ENCODE results near the gene KNOP1. TPM values are rescaled to one million over a fixed set of nuclear protein-coding genes. Genes with fewer than 3 reads are reported as not detected.
"Not testable (repeated sequence)": the region's sequence is repeated elsewhere in the genome, so short reads cannot be mapped to it uniquely, and the experiment has no call there.

Gene KNOP1
- polyA plus RNA-seq, 1 donor: 39.1 TPM

DNA sequence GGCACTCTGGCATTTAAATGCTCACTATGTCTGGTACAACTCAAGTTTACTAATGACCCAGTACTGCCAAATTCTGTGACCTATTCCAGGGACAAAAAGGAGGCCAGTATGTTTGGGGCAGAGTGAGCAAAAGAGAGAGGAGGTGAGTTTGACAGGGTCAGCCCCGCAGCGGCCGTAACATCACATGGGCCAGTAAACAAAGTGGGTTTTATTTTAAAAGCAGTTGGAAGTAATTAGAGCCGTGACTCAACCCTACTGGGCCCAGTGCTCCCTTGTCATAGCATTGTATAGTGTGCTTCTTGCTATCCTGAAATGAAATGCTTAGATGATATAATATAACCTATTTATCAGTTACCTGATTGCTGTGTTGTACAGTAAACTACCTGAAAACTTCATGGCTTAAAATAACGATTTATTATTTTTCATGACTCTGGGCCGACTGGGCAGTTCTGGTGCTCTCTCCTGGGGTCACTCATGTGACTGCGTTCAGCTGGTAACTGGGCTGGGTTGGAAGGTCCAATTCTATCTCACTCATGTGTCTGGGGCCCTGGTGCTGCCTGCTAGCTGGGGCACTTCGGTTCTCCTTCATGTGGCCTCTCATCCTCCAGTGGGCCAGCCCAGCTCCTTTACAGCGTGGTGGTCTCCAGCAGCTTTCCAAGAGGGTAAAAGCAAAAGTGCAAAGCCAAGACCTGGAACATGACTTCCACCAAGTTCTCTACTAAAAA is 27.4 kb upstream of the KNOP1 start:
- no peak for DNase-seq

- DNase-seq: no peak
These were observed 26.6 kb upstream of the KNOP1 start for GRCh38 chr16:19744670-19745069.

DNA sequence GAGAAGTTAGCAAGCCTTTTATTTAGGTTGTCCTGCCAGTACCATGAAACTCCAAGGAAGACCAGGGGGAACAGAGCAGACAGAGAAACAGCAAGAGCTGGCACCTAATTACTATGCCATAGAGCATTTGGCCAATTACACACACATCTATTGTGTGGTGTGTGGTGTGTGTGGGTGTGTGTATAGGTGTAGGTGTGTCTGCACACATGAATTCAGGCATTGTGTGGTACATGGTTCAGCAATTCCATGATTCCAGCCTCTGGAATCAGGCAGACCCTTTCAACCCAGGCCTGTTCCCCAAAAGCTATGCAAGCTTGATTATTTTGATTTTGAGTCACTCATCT is 25.8 kb upstream of the KNOP1 start:
- DNase-seq: no peak

DNA sequence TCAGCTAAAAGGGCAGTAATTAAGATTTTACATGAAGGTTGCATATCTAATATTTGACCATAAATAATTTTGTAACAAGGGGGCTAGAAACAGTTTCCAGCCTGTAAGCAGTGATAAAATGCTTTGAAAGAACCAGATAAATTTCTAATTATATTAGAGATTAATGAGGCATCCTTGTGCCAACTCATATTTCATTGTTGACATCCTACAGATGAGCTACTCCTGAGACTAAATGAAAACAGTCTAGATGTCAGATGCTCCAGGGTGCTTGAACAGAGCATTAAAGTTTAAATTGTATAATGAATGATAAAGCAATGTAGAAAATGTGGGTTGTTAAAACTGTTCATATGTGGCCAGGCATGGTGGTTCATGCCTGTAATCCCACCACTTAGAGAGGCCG is 23.3 kb upstream of the KNOP1 start:
- DNase-seq: no peak

DNA sequence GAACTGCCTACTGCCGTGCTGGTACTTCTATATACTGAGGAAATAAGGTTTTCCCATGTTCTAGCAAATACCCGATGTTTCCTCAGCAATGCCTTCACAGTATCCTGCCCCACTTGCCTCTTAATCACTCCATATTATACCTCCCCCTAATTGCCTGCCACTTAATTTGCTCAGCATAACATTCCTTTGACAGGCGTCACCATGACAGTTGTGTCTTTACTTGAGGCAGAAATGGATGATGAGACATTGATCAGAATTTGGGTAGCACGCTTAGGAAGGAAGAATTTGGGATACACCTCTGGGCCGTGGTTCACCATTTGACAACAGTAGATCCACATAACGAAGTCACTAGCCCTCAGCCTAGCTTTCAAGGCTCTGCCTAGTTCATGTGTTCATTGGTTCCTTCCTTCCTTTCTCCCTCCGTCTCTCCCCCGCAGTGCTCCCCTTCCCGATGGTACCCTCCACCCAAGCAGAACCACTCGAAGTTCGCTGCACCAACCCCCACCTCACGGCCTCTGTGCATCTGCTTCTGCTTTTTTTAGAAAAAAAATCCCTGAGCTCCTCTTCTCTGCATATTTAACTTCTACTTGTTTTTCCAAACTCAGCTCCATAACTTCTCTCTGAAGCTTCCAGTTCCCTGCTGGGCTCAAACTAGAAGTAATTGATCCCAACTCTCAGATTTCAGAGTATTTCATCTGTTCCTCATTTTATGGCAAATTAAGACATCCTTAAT is 19.4 kb upstream of the KNOP1 start:
- DNase-seq: no peak

GRCh38 chr16:19735074-19735867 is 17.2 kb upstream of the KNOP1 start:
- no peak for DNase-seq

- no peak for DNase-seq
These were observed 15.5 kb upstream of the KNOP1 start for GRCh38 chr16:19733551-19733950.

DNA sequence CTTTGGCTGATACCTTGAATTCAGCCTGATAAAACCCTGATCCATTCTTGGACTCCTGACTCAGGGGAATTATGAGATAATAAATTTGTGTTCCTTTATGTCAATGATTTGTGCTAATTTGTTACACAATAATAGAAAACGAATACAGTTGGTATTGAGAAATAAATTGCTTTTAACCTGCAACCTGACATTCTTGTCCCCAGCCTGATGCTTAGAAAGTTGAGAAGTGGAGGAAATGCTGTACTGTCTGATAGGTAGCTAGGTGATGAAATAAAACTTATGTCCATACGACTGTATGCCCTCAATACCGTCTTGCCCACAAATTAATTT is 10.6 kb upstream of the KNOP1 start:
- DNase-seq: no peak

- no peak for DNase-seq
These were observed 5.0 kb upstream of the KNOP1 start for GRCh38 chr16:19722981-19723380.

DNA sequence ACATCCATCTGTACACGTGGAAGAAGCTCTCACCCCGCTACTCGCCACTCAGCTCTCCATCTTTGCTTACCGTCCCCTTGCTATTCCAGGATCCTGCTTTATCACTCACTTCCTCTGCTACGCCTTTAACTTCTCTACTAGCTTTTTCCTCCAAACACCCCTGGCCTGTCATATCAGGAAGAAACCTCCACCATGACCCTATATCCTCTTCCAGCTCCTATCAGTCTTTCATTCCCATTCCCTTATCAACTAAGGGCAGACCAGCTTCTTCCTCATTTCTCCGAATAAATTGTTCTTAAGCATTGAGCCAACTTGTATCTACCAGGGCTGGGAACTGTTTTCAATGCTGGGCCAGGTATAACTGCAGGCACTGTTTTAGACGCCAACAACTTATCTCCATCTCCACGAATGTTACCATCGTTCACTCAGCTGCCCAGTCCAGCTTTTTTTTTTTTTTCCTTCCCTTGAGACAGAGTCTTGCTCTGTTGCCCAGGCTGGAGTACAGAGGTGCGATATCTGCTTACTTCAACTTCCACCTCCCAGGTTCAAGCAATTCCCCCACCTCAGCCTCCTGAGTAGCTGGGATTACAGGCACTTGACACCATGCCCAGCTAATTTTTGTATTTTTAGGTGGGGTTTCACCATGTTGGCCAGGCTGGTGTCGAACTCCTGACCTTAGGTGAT is 4.4 kb upstream of the KNOP1 start:
- no peak for DNase-seq

DNA sequence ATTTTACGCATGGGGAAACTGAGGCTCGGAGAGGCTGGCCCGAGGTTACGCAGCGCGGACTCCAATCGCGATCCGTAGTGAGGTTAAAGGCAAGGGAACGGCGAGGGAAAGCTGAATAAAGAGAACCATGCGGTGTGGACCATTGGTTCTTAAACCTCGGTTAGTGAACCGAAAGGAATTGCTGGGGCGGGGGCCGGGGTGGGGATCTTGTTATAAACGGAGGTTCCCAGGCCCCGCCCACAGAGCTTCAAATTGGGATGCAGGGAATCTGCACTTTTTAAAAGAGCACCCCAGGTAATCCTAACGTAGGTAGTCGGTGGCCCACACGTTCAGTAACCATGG is 568 bp upstream of the KNOP1 start:
- peak; percentile 30 for DNase-seq

DNA sequence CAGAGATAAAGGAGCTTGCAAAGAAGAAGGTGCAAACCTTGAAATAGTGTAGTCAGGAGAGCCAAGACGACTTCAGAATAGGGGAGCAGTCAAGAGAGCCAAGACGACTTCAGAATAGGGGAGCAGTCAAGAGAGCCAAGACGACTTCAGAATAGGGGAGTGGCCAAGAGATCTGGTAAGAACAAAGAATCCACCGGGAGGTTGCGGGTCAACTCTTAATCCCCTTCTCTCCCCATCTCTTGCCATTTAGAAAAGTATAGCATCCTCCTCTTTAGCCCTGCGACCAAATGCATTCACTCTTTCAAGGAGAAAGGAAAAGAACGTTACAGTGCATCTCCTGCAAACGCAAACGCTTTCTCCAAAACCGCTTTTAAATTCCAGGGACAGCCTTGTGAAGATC is 713 bp downstream of the KNOP1 start:
- no peak for DNase-seq

DNA sequence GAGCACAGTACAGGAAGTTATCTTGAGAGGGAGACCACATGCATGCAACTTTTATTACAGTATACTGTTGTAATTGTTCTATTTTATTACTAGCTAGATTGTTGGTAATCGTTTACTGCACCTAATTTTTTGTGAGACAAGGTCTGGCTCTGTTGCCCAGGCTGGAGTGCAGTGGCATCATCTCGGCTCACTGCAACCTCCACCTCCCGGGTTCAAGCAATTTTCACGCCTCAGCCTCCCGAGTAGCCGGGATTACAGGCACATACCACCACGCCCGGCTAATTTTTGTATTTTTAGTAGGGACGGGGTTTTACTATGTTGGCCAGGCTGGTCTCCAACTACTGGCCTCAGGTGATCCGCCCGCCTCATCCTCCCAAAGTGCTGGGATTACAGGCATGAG is 1.3 kb downstream of the KNOP1 start:
- not testable (repeated sequence) for DNase-seq

DNA sequence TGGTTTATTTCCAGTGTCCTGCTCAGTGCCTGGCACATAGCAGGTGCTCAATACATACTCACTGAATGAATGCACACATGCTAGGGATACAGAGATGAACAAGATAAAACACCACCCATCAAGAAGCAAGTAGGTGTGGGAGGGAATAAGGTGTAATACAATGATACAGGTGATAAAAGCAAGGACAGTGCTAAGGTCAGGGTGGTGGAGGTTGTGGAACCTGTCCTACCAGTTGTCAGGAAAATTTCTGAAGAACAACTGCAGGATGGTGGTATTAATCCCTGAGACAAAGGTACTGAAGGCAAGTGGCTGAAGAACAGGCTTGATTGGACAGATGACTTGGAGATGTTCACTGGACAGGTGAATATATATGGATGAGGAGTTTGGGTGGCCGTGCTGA is 1.8 kb downstream of the KNOP1 start:
- DNase-seq: no peak

DNA sequence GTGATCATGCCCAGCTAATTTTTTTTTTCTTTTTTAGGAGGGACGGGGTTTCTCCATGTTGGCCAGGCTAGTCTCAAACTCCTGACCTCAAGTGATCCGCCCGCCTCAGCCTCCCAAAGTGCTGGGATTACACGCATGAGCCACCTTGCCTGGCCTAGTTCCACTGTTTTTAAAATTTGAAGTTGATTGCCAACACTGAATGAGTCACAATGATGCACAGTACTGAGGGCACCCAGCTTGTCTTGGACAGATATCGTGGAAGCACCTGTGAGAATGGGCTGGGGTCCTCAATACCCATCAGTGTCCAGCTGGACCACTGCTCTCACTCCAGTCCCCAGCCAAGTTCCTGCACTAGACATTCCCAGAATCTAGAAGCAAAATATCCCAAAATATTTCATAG is 2.5 kb downstream of the KNOP1 start:
- DNase-seq: no peak

- no peak for DNase-seq
These were observed 4.3 kb downstream of the KNOP1 start for GRCh38 chr16:19713697-19714096.

DNA sequence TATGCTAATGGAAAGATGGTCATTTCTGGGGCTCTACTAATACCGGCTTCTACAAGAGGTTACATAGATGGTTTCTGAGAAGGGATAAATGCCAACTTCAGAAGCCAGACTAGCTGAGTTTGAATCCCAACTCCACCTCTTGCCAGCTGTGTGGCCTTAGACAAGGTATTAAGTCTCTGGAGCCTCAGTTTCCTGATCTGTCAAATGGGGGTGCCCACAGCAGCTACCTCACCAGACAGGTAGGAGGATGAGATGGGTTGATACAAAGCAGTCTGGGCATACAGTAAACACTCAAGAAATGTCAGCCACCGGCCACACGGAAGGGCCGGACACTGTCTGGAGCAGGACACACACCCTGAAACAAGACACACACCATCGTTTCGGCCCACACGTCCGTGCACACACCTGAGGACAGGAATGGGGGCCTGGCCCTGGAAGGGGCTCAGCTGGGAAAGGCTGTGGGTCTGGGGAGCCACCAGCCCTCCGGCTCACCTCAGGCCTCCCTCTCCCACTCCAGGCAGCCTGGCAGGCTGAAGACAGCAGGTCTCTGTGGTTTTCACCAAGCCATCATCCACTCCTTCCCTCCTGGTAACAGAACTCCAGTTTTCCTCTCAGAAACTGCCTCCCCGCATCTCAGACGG is 5.5 kb downstream of the KNOP1 start:
- no peak for DNase-seq

DNA sequence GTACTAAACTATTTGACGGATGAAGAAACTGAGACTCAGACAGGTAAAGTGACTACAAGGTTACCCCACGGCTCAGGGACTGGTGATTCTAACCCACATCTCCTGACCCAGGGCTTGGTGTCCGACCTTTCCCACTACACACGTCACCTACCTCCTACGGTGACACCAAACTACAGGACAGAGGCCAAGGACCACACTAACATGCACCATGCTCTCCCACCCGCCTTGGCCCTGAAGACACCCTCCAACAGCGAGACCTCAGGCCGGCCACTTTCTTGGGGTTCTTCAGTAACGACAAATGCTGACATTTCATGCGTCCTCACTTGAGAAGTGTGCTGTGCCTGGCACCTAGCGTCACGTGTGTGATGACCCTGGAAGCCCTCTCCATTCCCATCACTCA is 6.4 kb downstream of the KNOP1 start:
- DNase-seq: no peak

DNA sequence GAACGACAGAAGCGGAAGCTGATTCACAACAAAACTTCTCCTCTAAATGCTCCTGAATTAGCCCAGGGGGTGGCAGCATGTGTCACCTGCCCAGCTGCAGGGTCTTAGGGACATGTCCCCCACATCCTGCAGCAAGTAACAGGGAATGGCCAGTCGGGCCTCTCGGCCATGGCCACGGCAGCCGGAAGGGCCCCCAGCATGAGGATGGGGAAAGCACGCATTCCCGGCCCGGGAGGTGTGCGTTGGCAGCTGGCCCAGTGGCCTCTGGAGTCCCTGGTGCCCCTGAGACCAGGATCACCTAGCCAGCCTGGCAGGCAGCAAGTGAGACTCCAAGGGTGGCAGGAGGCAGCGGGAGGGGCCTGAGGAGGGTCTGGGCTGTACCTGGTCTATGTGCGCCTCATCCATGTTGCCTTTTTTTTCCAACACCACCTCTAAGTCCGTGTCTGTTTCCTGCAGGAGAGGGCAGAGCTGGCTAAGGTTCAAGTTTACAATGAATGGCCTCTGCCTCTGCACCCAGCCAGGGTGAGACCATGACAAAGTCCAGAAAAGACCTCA is 7.0 kb downstream of the KNOP1 start:
- DNase-seq: no peak

DNA sequence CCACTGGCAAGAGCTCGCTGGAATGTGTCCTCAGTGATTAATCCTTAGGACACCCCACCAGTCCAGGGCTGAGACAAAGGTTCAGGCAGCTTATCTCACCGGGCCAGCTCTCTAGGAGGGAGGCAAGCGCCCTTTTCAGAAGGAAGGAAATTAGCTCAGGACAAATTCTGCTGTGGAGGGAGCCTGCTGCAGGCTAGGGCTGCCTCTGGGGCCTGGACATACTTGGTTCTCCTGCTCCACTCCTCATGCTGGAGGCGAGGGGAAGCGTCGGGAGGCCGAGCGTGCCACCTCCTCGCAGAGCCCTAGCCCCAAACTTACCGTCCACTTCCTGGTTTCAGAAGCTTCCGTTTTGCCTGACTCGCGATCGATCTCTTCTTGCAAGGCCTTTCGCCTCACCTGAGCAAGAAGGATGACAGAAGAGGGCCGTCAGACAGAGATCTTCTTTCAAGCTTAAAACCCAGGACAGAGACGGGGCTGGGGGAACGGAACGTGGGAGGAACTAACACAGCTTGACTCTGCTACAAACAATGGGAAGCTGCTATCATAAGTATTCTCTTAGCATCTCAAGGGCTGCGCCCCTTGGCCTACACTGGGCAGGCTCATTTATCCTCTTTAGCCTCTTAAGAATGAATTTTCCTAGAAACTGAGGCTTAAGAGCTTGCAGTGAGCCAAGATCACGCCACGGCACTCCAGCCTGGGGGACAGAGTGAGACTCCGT is 7.7 kb downstream of the KNOP1 start:
- DNase-seq: no peak

DNA sequence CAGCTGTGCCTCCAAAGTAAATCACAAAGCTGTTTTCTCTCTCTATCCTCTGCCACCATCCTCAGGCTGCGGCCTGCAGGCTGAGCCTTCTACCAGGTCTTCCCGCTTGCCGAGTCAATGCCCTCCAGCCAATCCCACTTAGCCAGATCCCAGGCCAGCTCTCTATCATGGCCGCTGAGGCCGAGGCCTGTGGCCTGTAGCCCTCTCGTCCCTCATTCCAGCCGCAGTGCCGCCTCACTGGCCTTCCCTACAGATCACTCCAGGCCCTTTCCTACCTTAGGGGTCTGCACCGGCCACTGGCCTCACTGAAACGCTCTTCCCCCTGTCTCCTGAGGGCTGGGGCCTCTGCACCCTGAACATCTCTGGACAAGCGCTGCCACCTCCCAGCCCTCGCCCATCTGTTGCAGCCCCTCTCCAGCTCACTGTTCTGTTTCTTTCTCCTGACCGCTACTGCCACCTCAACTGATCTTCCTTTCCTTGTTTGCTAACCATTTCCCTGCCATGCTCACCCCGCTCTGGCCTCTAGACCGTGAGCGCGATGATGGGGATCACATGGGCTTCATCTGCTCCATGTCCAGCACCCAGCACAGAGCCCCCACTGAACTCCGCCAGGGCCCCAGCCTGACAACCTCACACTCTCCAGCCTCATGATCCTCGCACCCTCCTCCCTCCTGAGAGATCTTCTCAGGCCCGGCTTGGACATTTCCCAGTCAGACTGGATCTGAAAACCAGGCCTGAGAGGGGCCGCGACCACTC is 8.5 kb downstream of the KNOP1 start:
- no peak for DNase-seq
